SU-DHL-6 (cell line): ENCODE data around the gene ZXDB.

Source experiments
- H2AFZ ChIP-seq: fragments of 200-600 bp; sonication (generic); 2 replicates; pipeline ENCODE4 v1.6.1; 2014; ENCODE audit warnings: low read depth, mild to moderate bottlenecking, moderate library complexity, mixed read lengths, antibody characterized with exemption, low read length; ENCODE audit not compliant: severe bottlenecking
- H3F3A ChIP-seq: fragments of 200-600 bp; shearing (Covaris generic); 2 replicates; pipeline ENCODE4 v1.6.0; 2016; ENCODE audit warnings: antibody characterized with exemption, mild to moderate bottlenecking; ENCODE audit not compliant: insufficient read depth
- H3K27ac ChIP-seq: fragments of 200-600 bp; sonication (generic); 2 replicates; pipeline ENCODE4 v1.5.1; 2016; ENCODE audit warnings: low read depth, mild to moderate bottlenecking, low read length, moderate library complexity, mixed read lengths
- H3K27me3 ChIP-seq: fragments of 200-600 bp; sonication (generic), shearing (Covaris generic); 2 replicates; pipeline ENCODE4 v1.6.0; 2014; ENCODE audit warnings: mild to moderate bottlenecking, low read length
- H3K36me3 ChIP-seq: fragments of 200-600 bp; sonication (generic); 2 replicates; pipeline ENCODE4 v1.6.1; 2014; ENCODE audit warnings: mild to moderate bottlenecking, low read length, mixed read lengths
- H3K4me2 ChIP-seq: fragments of 300-600, 200-600 bp; shearing (Covaris generic), sonication (generic); 2 replicates; pipeline ENCODE4 v1.6.0; 2014; ENCODE audit warnings: low read length, low read depth, mild to moderate bottlenecking; ENCODE audit not compliant: poor library complexity, severe bottlenecking
- H3K4me3 ChIP-seq: fragments of 200-600 bp; sonication (generic); 2 replicates; pipeline ENCODE4 v1.5.1; 2014; ENCODE audit warnings: antibody characterized with exemption, low read length, mild to moderate bottlenecking, mixed read lengths; ENCODE audit not compliant: insufficient read depth, poor library complexity, severe bottlenecking
- H3K79me2 ChIP-seq: fragments of 200-600 bp; sonication (generic); 2 replicates; pipeline ENCODE4 v1.6.1; 2014; ENCODE audit warnings: mild to moderate bottlenecking, low read length, moderate library complexity; ENCODE audit not compliant: insufficient read depth
- H3K9ac ChIP-seq: fragments of 200-600 bp; sonication (generic); 2 replicates; pipeline ENCODE4 v1.7.0; 2014; ENCODE audit warnings: mild to moderate bottlenecking, low read length
- H3K9me2 ChIP-seq: fragments of 200-600 bp; sonication (generic); replicated peaks from 2 replicates; pipeline ENCODE4 v1.6.1; 2014; ENCODE audit warnings: low read length; ENCODE audit not compliant: insufficient read depth
- H3K9me3 ChIP-seq: fragments of 200-600 bp; sonication (generic); 2 replicates; pipeline ENCODE4 v1.6.1; 2014; ENCODE audit warnings: low read length, mixed read lengths; ENCODE audit not compliant: insufficient read depth
- H4K20me1 ChIP-seq: fragments of 200-600 bp; sonication (generic); 2 replicates; pipeline ENCODE4 v1.6.1; 2014; ENCODE audit warnings: low read depth, mild to moderate bottlenecking, antibody characterized with exemption, low read length, moderate library complexity, mixed read lengths
- CTCF ChIP-seq: fragments of 200-600 bp; sonication (generic); IDR thresholded peaks from one replicate; pipeline ENCODE4 v1.5.1; 2017; ENCODE audit warnings: antibody characterized with exemption, mild to moderate bottlenecking, low read length, moderate library complexity; ENCODE audit not compliant: insufficient read depth, poor library complexity, severe bottlenecking
- EZH2phosphoT487 ChIP-seq: fragments of 200-600 bp; sonication (generic), shearing (Covaris generic); conservative IDR thresholded peaks from 2 replicates; pipeline ENCODE4 v1.6.1; 2018; ENCODE audit warnings: mild to moderate bottlenecking, antibody characterized with exemption, low read length, moderate library complexity, mixed read lengths

The ZXDB gene

DNA sequence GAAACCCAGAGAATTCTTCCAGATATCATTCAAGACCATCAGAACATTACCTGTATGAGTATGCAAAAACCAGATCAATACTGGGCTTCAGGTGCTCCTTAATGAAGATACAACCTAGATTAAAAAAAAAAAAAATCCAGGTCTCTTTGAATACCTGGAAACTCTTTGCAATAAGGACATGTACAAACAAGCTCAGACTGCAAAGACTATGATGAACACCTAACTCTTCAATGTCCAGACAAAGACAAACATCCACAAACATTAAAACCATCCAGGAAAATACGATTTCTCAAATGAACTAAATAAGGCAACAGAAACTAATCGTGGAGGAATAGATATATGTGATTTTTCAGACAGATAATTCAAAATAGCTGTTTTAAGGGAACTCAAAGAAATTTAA is 49.5 kb downstream of the ZXDB start:
- no peak overlapping the region for H3K27ac ChIP-seq
- H3K79me2 ChIP-seq: no peaks in the 10 kb centered on the region
- no peaks in the 10 kb centered on the region for H3F3A ChIP-seq
- TF ChIP-seq EZH2phosphoT487: no peak
- TF ChIP-seq CTCF: no peak
- H3K9ac ChIP-seq: no peak overlapping the region
- H3K27me3 ChIP-seq: no peaks in the 10 kb centered on the region
- H3K4me3 ChIP-seq: no peak overlapping the region
- no peaks in the 10 kb centered on the region for H4K20me1 ChIP-seq
- H3K36me3 ChIP-seq: no peaks in the 10 kb centered on the region
- no peak overlapping the region for H3K4me2 ChIP-seq
- no peaks in the 10 kb centered on the region for H3K9me2 ChIP-seq
- no peak overlapping the region for H2AFZ ChIP-seq
- H3K9me3 ChIP-seq: no peaks in the 10 kb centered on the region

GRCh38 chrX:57643698-57644097 is 51.9 kb downstream of the ZXDB start:
- no peaks in the 10 kb centered on the region for H3K36me3 ChIP-seq
- H3K79me2 ChIP-seq: no peaks in the 10 kb centered on the region
- no peaks in the 10 kb centered on the region for H4K20me1 ChIP-seq
- H3K27me3 ChIP-seq: no peaks in the 10 kb centered on the region
- no peaks in the 10 kb centered on the region for H3F3A ChIP-seq
- H3K4me2 ChIP-seq: no peak overlapping the region
- H3K9me2 ChIP-seq: no peaks in the 10 kb centered on the region
- H3K9me3 ChIP-seq: no peaks in the 10 kb centered on the region
- TF ChIP-seq CTCF (no peak), EZH2phosphoT487 (no peak)
- no peak overlapping the region for H3K27ac ChIP-seq
- H3K9ac ChIP-seq: no peak overlapping the region
- H3K4me3 ChIP-seq: no peak overlapping the region
- no peak overlapping the region for H2AFZ ChIP-seq

- H3K4me2 ChIP-seq: no peak overlapping the region
- no peak overlapping the region for H3K4me3 ChIP-seq
- H4K20me1 ChIP-seq: no peaks in the 10 kb centered on the region
- no peaks in the 10 kb centered on the region for H3K36me3 ChIP-seq
- TF ChIP-seq CTCF (no peak), EZH2phosphoT487 (no peak)
- no peak overlapping the region for H3K9ac ChIP-seq
- H3K27ac ChIP-seq: no peak overlapping the region
- no peaks in the 10 kb centered on the region for H3K79me2 ChIP-seq
- H2AFZ ChIP-seq: no peak overlapping the region
- no peaks in the 10 kb centered on the region for H3K27me3 ChIP-seq
- no peaks in the 10 kb centered on the region for H3F3A ChIP-seq
- no peaks in the 10 kb centered on the region for H3K9me3 ChIP-seq
- H3K9me2 ChIP-seq: no peaks in the 10 kb centered on the region
Observed at GRCh38 chrX:57647020-57647419, 55.2 kb downstream of the ZXDB start.
